ENCODE data around the gene ZNF732. TPM values are rescaled to one million over a fixed set of nuclear protein-coding genes. Genes with fewer than 3 reads are reported as not detected.
"Not testable (repeated sequence)": the region's sequence is repeated elsewhere in the genome, so short reads cannot be mapped to it uniquely, and the experiment has no call there.

ZNF732 gene
- total RNA-seq, 1 donor: 0.27 TPM

DNA sequence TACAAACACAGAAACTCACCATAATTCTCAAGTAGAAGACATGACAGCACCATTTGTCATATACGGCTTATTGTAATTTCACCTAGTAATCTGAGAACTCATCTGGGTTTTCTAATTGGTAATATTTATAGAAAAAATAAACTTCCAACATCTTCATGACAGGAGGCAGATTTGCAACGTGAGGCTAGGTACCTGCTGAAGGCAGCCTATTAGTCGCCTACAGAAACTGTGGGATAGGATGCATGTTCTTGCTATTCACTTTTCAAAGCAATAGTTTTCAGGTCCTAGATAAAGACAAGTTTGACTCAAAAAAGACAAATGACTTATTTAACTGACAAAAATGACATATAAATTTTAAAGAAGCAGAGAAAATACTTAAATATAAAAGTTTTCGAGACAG, 2.9 kb downstream of the ZNF732 start:
- DNase-seq (ENCODE audit: low read depth): no peak
- TF ChIP-seq, protein P1, sequence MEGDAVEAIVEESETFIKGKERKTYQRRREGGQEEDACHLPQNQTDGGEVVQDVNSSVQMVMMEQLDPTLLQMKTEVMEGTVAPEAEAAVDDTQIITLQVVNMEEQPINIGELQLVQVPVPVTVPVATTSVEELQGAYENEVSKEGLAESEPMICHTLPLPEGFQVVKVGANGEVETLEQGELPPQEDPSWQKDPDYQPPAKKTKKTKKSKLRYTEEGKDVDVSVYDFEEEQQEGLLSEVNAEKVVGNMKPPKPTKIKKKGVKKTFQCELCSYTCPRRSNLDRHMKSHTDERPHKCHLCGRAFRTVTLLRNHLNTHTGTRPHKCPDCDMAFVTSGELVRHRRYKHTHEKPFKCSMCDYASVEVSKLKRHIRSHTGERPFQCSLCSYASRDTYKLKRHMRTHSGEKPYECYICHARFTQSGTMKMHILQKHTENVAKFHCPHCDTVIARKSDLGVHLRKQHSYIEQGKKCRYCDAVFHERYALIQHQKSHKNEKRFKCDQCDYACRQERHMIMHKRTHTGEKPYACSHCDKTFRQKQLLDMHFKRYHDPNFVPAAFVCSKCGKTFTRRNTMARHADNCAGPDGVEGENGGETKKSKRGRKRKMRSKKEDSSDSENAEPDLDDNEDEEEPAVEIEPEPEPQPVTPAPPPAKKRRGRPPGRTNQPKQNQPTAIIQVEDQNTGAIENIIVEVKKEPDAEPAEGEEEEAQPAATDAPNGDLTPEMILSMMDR (IDR thresholded peaks at IDR 0.05; ENCODE audit: insufficient read depth, low read length): no peak
- H3K4me3 ChIP-seq (ENCODE audit: low read depth, low read length): no peak overlapping the region

GRCh38 chr4:294732-295131, 10.5 kb downstream of the ZNF732 start:
- DNase-seq (ENCODE audit: low read depth): no peak
- H3K4me3 ChIP-seq (ENCODE audit: low read depth, low read length): no peak overlapping the region
- TF ChIP-seq, protein P1 (IDR thresholded peaks at IDR 0.05; ENCODE audit: insufficient read depth, low read length): no peak

DNA sequence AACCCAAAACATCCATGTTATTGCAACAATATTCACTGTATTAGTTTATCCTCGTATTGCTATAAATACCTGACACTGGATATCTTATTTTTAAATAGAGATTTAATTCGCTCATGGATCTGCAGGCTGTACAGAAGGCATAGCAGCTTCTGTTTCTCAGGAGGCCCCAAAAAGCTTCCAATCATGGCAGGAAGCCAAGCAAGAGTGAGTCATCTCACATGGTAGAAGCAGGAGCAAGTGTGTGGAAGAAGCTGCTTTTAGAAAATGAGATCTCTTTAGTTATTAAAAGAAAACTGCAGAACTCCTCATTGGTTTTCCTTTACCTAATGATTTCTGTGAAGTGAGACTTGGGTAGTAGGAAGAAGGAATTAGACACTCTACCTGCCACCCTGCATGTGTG, 16.4 kb downstream of the ZNF732 start:
- no peak overlapping the region for H3K4me3 ChIP-seq (ENCODE audit: low read depth, low read length)
- TF ChIP-seq, protein P1 (IDR thresholded peaks at IDR 0.05; ENCODE audit: insufficient read depth, low read length): no peak
- DNase-seq (ENCODE audit: low read depth): no peak

GRCh38 chr4:273309-274017, 31.8 kb downstream of the ZNF732 start:
- TF ChIP-seq, protein P1 (IDR thresholded peaks at IDR 0.05; ENCODE audit: insufficient read depth, low read length): no peak
- DNase-seq (ENCODE audit: low read depth): no peak
- no peak overlapping the region for H3K4me3 ChIP-seq (ENCODE audit: low read depth, low read length)

DNA sequence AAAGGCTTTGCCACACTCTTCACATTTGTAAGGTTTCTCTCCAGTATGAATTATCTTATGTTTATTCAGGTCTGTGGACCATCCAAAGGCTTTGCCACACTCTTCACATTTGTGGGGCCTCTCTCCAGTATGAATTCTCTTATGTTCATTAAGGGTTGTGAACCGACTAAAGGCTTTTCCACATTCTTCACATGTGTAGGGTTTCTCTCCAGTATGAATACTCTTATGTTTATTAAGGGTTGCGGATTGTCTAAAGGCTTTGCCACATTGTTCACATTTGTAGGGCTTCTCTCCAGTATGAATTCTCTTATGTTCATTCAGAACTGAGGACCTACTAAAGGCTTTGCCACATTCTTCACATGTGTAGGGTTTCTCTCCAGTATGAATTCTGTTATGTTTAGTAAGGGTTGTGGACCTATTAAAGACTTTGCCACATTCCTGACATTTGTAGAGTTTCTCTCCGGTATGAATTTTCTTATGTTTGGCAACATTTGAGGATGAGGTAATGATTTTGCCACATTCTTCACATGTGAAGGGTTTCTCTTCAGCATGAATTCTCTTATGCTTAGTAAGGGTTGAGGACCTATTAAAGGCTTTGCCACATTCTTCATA, 33.7 kb downstream of the ZNF732 start:
- no peak overlapping the region for H3K4me3 ChIP-seq (ENCODE audit: low read depth, low read length)
- no peak for DNase-seq (ENCODE audit: low read depth)
- TF ChIP-seq, protein P1 (IDR thresholded peaks at IDR 0.05; ENCODE audit: insufficient read depth, low read length): no peak

DNA sequence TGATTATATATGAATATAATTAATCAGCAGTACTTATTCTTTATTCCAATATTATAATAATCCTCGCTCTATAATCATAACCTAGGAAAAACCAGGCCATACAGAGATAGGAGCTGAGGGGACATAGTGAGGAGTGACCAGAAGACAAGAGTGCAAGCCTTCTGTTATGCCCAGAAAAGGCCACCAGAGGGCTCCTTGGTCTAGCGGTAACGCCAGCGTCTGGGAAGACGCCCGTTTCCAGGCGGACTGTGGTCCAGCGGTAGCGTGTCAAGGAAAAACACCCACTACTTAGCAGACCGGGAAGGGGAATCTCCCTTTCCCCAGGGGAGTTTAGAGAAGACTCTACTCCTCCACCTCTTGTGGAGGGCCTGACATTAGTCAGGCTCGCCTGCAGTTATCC, 46.0 kb downstream of the ZNF732 start:
- DNase-seq (ENCODE audit: low read depth); H3K4me3 ChIP-seq (ENCODE audit: low read depth, low read length): not testable (repeated sequence)

DNA sequence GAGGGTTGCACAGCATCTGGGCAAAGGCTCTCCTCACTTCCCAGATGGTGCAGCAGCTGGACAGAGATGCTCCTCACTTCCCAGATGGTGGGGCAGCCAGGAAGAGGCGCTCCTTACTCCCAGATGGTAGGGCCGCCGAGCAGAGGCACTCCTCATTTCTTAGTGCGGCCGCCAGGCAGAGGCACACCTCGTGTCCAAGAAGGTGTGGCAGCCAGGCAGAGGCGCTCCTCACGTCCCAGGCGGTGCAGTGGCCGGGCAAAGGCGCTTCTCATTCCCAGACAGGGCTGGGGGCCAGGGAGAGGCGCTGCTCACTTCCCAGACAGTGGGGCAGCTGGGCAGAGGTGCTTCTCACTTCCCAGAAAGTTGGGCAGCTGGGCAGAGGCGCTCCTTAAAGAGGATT, 48.8 kb downstream of the ZNF732 start:
- no peak overlapping the region for H3K4me3 ChIP-seq (ENCODE audit: low read depth, low read length)
- TF ChIP-seq, protein P1 (IDR thresholded peaks at IDR 0.05; ENCODE audit: insufficient read depth, low read length): no peak
- no peak for DNase-seq (ENCODE audit: low read depth)

Measured in fibroblast of the aortic adventitia (primary cell).